GM12878 (cell line): Measurements from ENCODE around the gene DICER1. TPM values are rescaled to one million over a fixed set of nuclear protein-coding genes. Genes with fewer than 3 reads are reported as not detected.

Experiments used
- ATAC-seq: fragments of 200-7000 bp; cut with Tn5 transposase; 3 replicates; pipeline ENCODE4 v1.9.1; 2020; ENCODE audit warnings: mild to moderate bottlenecking, moderate library complexity
- BruUV-seq: library from RNA; stranded (reverse); fragments of 400-500 nt; replicated peaks from 2 replicates; lab custom pipeline; 2021; lab: Mats Ljungman, UMichigan
- CTCF ChIA-PET: fragments of 300-600 bp; sonication (Branson Sonifier 250); formaldehyde crosslinking; extraction: SDS; loops from one replicate; lab custom pipeline; 2021; ENCODE audit warnings: inconsistent platforms; lab: Yijun Ruan, JAX
- POLR2A ChIA-PET: fragments of 350-600 bp; formaldehyde crosslinking; extraction: SDS; loops from one replicate; lab custom pipeline; 2021; ENCODE audit warnings: inconsistent platforms; lab: Charles Lee
- RAD21 ChIA-PET: fragments of 300-600 bp; sonication (Branson Sonifier 250); formaldehyde crosslinking; loops from one replicate; lab custom pipeline; 2023; ENCODE audit warnings: antibody characterized with exemption; ENCODE audit not compliant: unreplicated experiment; lab: Charles Lee
- SMC1A ChIA-PET: fragments of 300-600 bp; sonication (Branson Sonifier 250); formaldehyde crosslinking; loops from one replicate; lab custom pipeline; 2023; ENCODE audit not compliant: unreplicated experiment, uncharacterized antibody; lab: Charles Lee
- DNase-seq: peaks from one replicate; pipeline ENCODE4 v3.0.0-alpha.2; 2011; ENCODE audit warnings: low read depth, low spot score
- FAIRE-seq: peaks from 3 replicates; lab custom pipeline; 2011; peaks lifted over from hg19 to GRCh38; lab: Jason Lieb, UNC
- H2AFZ ChIP-seq: 2 replicates; pipeline ENCODE4 v1.6.0; 2011; ENCODE audit warnings: low read depth, low read length, control low read depth; ENCODE audit not compliant: control insufficient read depth
- H3K27ac ChIP-seq: 2 replicates; pipeline ENCODE4 v1.5.1; 2011; ENCODE audit warnings: control low read depth; ENCODE audit not compliant: control insufficient read depth, insufficient read depth
- H3K27me3 ChIP-seq, 2 experiments: replicated peaks in 1 of 2; 2 replicates each; pipeline versions ENCODE4 v1.6.0 to v1.6.1; 2011; ENCODE audit warnings: low read length in 1 of 2; ENCODE audit not compliant: control insufficient read depth in 2 of 2, insufficient read depth in 2 of 2
- H3K36me3 ChIP-seq, 2 experiments: 2 replicates each; pipeline ENCODE4 v1.5.1; 2011; ENCODE audit warnings: low read length in 1 of 2; ENCODE audit not compliant: control insufficient read depth in 2 of 2, insufficient read depth in 2 of 2
- H3K4me1 ChIP-seq: 2 replicates; pipeline ENCODE4 v1.6.1; 2011; ENCODE audit warnings: mild to moderate bottlenecking, low read length, moderate library complexity, mixed read lengths; ENCODE audit not compliant: control insufficient read depth, insufficient read depth
- H3K4me2 ChIP-seq: 2 replicates; pipeline ENCODE4 v1.6.0; 2011; ENCODE audit warnings: control low read depth; ENCODE audit not compliant: control insufficient read depth, insufficient read depth
- H3K4me3 ChIP-seq: fragments of 200-600 bp; sonication (generic); 2 replicates; pipeline ENCODE4 v1.5.1; 2016
- H3K79me2 ChIP-seq: 2 replicates; pipeline ENCODE4 v1.6.0; 2011; ENCODE audit warnings: low read length; ENCODE audit not compliant: control insufficient read depth, insufficient read depth
- H3K9ac ChIP-seq: 2 replicates; pipeline ENCODE4 v1.8.0; 2011; ENCODE audit warnings: low read length, control low read depth, mixed read lengths; ENCODE audit not compliant: control insufficient read depth, insufficient read depth
- H3K9me3 ChIP-seq: replicated peaks from 3 replicates; pipeline ENCODE4 v1.5.1; 2011; ENCODE audit warnings: mild to moderate bottlenecking, low read length; ENCODE audit not compliant: control insufficient read depth, insufficient read depth
- H4K20me1 ChIP-seq: 2 replicates; pipeline ENCODE4 v1.6.0; 2011; ENCODE audit not compliant: control insufficient read depth, insufficient read depth
- BMI1 ChIP-seq: fragments of 450-650 bp; IDR thresholded peaks from 2 replicates; pipeline ENCODE4 v1.6.1; 2016; ENCODE audit warnings: mild to moderate bottlenecking, moderate library complexity, borderline replicate concordance
- EGR1 ChIP-seq, 2 experiments: IDR thresholded peaks; 1 replicate in 1 of 2; 2 replicates in 1 of 2; pipeline ENCODE4 v1.6.1; 2011 to 2012; ENCODE audit warnings: low read depth in 2 of 2, low read length in 2 of 2, borderline replicate concordance in 1 of 2, mild to moderate bottlenecking in 1 of 2, moderate library complexity in 1 of 2
- IRF4 ChIP-seq: IDR thresholded peaks from 2 replicates; pipeline ENCODE4 v1.6.1; 2011; ENCODE audit warnings: low read depth, low read length
- MEF2A ChIP-seq: IDR thresholded peaks from 2 replicates; pipeline ENCODE4 v1.6.1; 2011; ENCODE audit warnings: low read depth, mild to moderate bottlenecking, low read length, moderate library complexity; ENCODE audit not compliant: insufficient read depth
- NR2C1 ChIP-seq: fragments of 450-650 bp; IDR thresholded peaks from 2 replicates; pipeline ENCODE4 v1.6.1; 2017; ENCODE audit warnings: antibody characterized with exemption, mild to moderate bottlenecking, moderate library complexity
- PML ChIP-seq: IDR thresholded peaks from 2 replicates; pipeline ENCODE4 v1.6.1; 2012; ENCODE audit warnings: low read length, inconsistent platforms
- RCOR1 ChIP-seq: conservative IDR thresholded peaks from 2 replicates; pipeline ENCODE4 v1.6.1; 2012; ENCODE audit warnings: low read depth, low read length, improper control_type of control experiment
- SMAD5 ChIP-seq: IDR thresholded peaks from 2 replicates; pipeline ENCODE4 v1.6.1; 2016; ENCODE audit warnings: antibody characterized with exemption, low read depth
- ZNF24 ChIP-seq: fragments of 450-650 bp; IDR thresholded peaks from 2 replicates; pipeline ENCODE4 v1.6.1; 2017; ENCODE audit warnings: antibody characterized with exemption, mild to moderate bottlenecking
- ZSCAN29 ChIP-seq: fragments of 450-650 bp; IDR thresholded peaks from 2 replicates; pipeline ENCODE4 v1.6.1; 2017; ENCODE audit warnings: mild to moderate bottlenecking, moderate library complexity
- WGBS: methylation state at CpG from one replicate; pipeline ENCODE4 v1.1.6; 2016; ENCODE audit warnings: low lambda C conversion rate; ENCODE audit not compliant: insufficient replicate concordance, insufficient coverage; ENCODE audit errors: missing lambda C conversion rate; 5-methylcytosine and 5-hydroxymethylcytosine counted together
- in situ Hi-C: fragments of 300-500 bp; cut with MboI; formaldehyde crosslinking; loops from 9 replicates; pipeline ENCODE4 v1.14.3; 2018; ENCODE audit warnings: mixed read lengths
- intact Hi-C: fragments of 100-400 bp; cut with micrococcal nuclease; formaldehyde crosslinking; loops from one replicate; pipeline ENCODE4 v1.14.2; 2022; ENCODE audit not compliant: unreplicated experiment
- polyA plus RNA-seq, 11 experiments: library from polyadenylated mRNA; depleted of rRNA in 4 of 11; unstranded in 6 of 11; stranded (reverse) in 5 of 11; fragments of >200 nt; fragmentation: Nextera tagmentation in 4 of 11; fragmentation: Illumina TruSeq in 1 of 11; extraction: Ambion mirVana in 4 of 11; extraction: Trizol in 1 of 11; gene quantifications; 1 replicate in 1 of 11; 2 replicates in 10 of 11; pipeline versions ENCODE4 v1.2.1 to v1.2.3, GENCODE V29; 2011 to 2016; ENCODE audit warnings: inconsistent platforms in 2 of 11, missing spikeins in 2 of 11, low read depth in 1 of 11
- total RNA-seq, 4 experiments: library from RNA; depleted of rRNA in 3 of 4; stranded (reverse); fragments of >200 nt in 3 of 4; fragmentation: Illumina TruSeq in 1 of 4; extraction: Trizol in 1 of 4; gene quantifications; 2 replicates each; pipeline versions ENCODE4 v1.2.1 to v1.2.3, GENCODE V29; 2013 to 2021
- TF ChIP-seq, protein P1 (sequence below): fragments of 450-650 bp; conservative IDR thresholded peaks from 2 replicates; pipeline ENCODE4 v1.6.1; 2017; ENCODE audit warnings: mild to moderate bottlenecking, moderate library complexity
- TF ChIP-seq, protein P2 (sequence below): IDR thresholded peaks from 2 replicates; pipeline ENCODE4 v1.6.1; 2011; ENCODE audit warnings: low read depth, mild to moderate bottlenecking, low read length, moderate library complexity, borderline replicate concordance; ENCODE audit errors: extremely low read depth
- TF ChIP-seq, protein P3 (sequence below): IDR thresholded peaks from 2 replicates; pipeline ENCODE4 v1.6.1; 2012; ENCODE audit warnings: low read length, inconsistent platforms
- TF ChIP-seq, protein P4 (sequence below): fragments of 450-650 bp; IDR thresholded peaks from 2 replicates; pipeline ENCODE4 v1.6.1; 2016; ENCODE audit warnings: mild to moderate bottlenecking

The DICER1 gene
- total and polyA plus RNA-seq, 10 of the 15 experiments (the other 5 are each of a cell fraction or from before 2014, with no cell fraction given), result 6.8 to 70.8 (median 37.1) TPM

DNA sequence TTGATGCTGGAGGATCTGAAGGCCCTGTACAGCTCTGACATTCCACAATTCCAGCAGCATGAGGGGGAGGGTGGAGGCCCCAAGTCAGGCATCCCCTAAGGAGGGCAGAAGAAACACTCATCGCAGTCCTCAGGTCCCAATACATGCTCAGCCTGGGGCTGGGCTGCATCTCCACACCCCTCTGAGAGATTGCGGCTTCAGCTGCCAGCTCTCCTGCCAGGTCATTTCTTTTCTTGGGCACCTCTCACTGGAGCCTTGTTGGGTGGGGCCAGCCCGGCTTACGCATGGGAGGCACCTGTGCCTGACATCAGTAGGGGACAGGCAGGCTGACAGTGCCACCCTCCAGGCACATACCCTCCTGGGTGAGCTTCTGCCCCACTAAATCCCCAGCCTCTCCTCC lies 89.8 kb downstream of the DICER1 start:
- BruUV-seq, result no TSS peak
- CTCF ChIA-PET, result no interaction called here
- intact Hi-C loops, result no loop called here

More for the DNA sequence above, 89.8 kb downstream of the DICER1 start:
- H3K4me1 ChIP-seq, result no peaks in the 10 kb centered on the region
- no peaks in the 10 kb centered on the region for H3K9me3 ChIP-seq
- no peak for FAIRE-seq
- H3K4me2 ChIP-seq, result no peak overlapping the region
- TF ChIP-seq, protein P1, sequence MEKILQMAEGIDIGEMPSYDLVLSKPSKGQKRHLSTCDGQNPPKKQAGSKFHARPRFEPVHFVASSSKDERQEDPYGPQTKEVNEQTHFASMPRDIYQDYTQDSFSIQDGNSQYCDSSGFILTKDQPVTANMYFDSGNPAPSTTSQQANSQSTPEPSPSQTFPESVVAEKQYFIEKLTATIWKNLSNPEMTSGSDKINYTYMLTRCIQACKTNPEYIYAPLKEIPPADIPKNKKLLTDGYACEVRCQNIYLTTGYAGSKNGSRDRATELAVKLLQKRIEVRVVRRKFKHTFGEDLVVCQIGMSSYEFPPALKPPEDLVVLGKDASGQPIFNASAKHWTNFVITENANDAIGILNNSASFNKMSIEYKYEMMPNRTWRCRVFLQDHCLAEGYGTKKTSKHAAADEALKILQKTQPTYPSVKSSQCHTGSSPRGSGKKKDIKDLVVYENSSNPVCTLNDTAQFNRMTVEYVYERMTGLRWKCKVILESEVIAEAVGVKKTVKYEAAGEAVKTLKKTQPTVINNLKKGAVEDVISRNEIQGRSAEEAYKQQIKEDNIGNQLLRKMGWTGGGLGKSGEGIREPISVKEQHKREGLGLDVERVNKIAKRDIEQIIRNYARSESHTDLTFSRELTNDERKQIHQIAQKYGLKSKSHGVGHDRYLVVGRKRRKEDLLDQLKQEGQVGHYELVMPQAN, result no peak
- TF ChIP-seq, protein P2, sequence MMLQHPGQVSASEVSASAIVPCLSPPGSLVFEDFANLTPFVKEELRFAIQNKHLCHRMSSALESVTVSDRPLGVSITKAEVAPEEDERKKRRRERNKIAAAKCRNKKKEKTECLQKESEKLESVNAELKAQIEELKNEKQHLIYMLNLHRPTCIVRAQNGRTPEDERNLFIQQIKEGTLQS, result no peak
- TF ChIP-seq NR2C1 (no peak), PML (no peak), BMI1 (no peak), SMAD5 (no peak), MEF2A (no peak), ZSCAN29 (no peak), EGR1 (IDR thresholded peaks at IDR 0.05; ENCODE audit: borderline replicate concordance in 1 of 2, low read depth in 2 of 2, low read length in 2 of 2) (no peak), RCOR1 (no peak), ZNF24 (no peak), IRF4 (no peak)
- TF ChIP-seq, protein P3, sequence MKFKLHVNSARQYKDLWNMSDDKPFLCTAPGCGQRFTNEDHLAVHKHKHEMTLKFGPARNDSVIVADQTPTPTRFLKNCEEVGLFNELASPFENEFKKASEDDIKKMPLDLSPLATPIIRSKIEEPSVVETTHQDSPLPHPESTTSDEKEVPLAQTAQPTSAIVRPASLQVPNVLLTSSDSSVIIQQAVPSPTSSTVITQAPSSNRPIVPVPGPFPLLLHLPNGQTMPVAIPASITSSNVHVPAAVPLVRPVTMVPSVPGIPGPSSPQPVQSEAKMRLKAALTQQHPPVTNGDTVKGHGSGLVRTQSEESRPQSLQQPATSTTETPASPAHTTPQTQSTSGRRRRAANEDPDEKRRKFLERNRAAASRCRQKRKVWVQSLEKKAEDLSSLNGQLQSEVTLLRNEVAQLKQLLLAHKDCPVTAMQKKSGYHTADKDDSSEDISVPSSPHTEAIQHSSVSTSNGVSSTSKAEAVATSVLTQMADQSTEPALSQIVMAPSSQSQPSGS, result no peak
- TF ChIP-seq, protein P4, sequence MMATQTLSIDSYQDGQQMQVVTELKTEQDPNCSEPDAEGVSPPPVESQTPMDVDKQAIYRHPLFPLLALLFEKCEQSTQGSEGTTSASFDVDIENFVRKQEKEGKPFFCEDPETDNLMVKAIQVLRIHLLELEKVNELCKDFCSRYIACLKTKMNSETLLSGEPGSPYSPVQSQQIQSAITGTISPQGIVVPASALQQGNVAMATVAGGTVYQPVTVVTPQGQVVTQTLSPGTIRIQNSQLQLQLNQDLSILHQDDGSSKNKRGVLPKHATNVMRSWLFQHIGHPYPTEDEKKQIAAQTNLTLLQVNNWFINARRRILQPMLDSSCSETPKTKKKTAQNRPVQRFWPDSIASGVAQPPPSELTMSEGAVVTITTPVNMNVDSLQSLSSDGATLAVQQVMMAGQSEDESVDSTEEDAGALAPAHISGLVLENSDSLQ, result no peak
- TF ChIP-seq, all 136 proteins: peak for 0
- Histone ChIP-seq H4K20me1 (no peaks in the 10 kb centered on the region), H3K27ac (no peak overlapping the region), H3K36me3 (no peaks in the 10 kb centered on the region), H2AFZ (no peak overlapping the region), H3K4me3 (no peak overlapping the region), H3K27me3 (no peaks in the 10 kb centered on the region; a peak in 2 of 4 replicates), H3K79me2 (no peaks in the 10 kb centered on the region), H3K9ac (no peak overlapping the region)
- RAD21 ChIA-PET, result no interaction called here
- ATAC-seq (no peak), DNase-seq (no peak)
- in situ Hi-C loops, result no loop called here
- 87% methylated on average over 4 of the region's 4 CpGs for WGBS
- POLR2A ChIA-PET, result no interaction called here
- SMC1A ChIA-PET, result no interaction called here
